HCT116 (cell line): ENCODE data around the gene C1orf146. TPM values are rescaled to one million over a fixed set of nuclear protein-coding genes. Genes with fewer than 3 reads are reported as not detected.

Experiments
- ATAC-seq: fragments of 200-7000 bp; cut with Tn5 transposase; 2 replicates; pipeline ENCODE4 v1.9.1; 2020; ENCODE audit warnings: mild to moderate bottlenecking, moderate library complexity
- BruUV-seq: library from RNA; stranded (reverse); fragments of 400-500 nt; replicated peaks from 2 replicates; lab custom pipeline; 2021; lab: Mats Ljungman, UMichigan
- CTCF ChIA-PET: fragments of 300-600 bp; sonication (Branson Sonifier 250); formaldehyde crosslinking; loops from one replicate; lab custom pipeline; 2021; ENCODE audit warnings: antibody characterized with exemption; lab: Charles Lee
- POLR2A ChIA-PET: fragments of 300-600, 350-600 bp; sonication (Branson Sonifier 250); formaldehyde crosslinking; loops from one replicate; lab custom pipeline; 2021; ENCODE audit warnings: antibody characterized with exemption; lab: Charles Lee
- RAD21 ChIA-PET, 2 experiments: fragments of 300-600 bp; sonication (Branson Sonifier 250); formaldehyde crosslinking; loops; one replicate each; lab custom pipeline; 2023; ENCODE audit warnings: low total read pairs in 2 of 2; ENCODE audit not compliant: uncharacterized antibody in 2 of 2, unreplicated experiment in 2 of 2, low non-redundant PET in 1 of 2; lab: Charles Lee
- DNase-seq: peaks from one replicate; pipeline ENCODE4 v3.0.0-alpha.2; 2010; ENCODE audit warnings: low read depth, low spot score
- H2AFZ ChIP-seq: fragments of 200-600 bp; shearing (Covaris generic), sonication (generic); 2 replicates; pipeline ENCODE4 v1.6.1; 2017; ENCODE audit warnings: low read depth, mixed run types, mixed read lengths, antibody characterized with exemption, low read length; ENCODE audit not compliant: poor library complexity, severe bottlenecking
- H3K27ac ChIP-seq: 2 replicates; pipeline ENCODE4 v1.5.1; 2012; ENCODE audit warnings: low read depth, low read length
- H3K27me3 ChIP-seq: fragments of 200-600 bp; sonication (generic); 2 replicates; pipeline ENCODE4 v1.6.1; 2016; ENCODE audit warnings: mixed run types, low read length, mixed read lengths; ENCODE audit not compliant: insufficient read depth
- H3K36me3 ChIP-seq, 2 experiments: fragments of 200-500 bp in 1 of 2; fragments of 200-600 bp in 1 of 2; sonication (Bioruptor generic) in 1 of 2; sonication (generic) in 1 of 2; 2 replicates each; pipeline versions ENCODE4 v1.5.1 to v1.6.1; 2014 to 2016; ENCODE audit warnings: low read length in 2 of 2, inconsistent platforms in 1 of 2, mixed read lengths in 1 of 2, mixed run types in 1 of 2; ENCODE audit not compliant: insufficient read depth in 2 of 2, control insufficient read depth in 1 of 2
- H3K4me1 ChIP-seq, 2 experiments: fragments of 200-600 bp in 1 of 2; sonication (generic) in 1 of 2; 2 replicates each; pipeline versions ENCODE4 v1.5.1 to v1.6.1; 2012 to 2017; ENCODE audit warnings: low read length in 2 of 2, inconsistent platforms in 1 of 2, mild to moderate bottlenecking in 1 of 2, mixed read lengths in 1 of 2, mixed run types in 1 of 2, moderate library complexity in 1 of 2; ENCODE audit not compliant: insufficient read depth in 2 of 2, control insufficient read depth in 1 of 2
- H3K4me2 ChIP-seq: fragments of 200-600 bp; sonication (generic); 2 replicates; pipeline ENCODE4 v1.6.1; 2017; ENCODE audit warnings: mixed run types, low read length, mixed read lengths
- H3K4me3 ChIP-seq, 2 experiments: fragments of 200-600 bp in 1 of 2; sonication (generic) in 1 of 2; replicated peaks in 1 of 2; 2 replicates each; pipeline ENCODE4 v1.5.1; 2011 to 2016; ENCODE audit warnings: low read length in 2 of 2, control low read depth in 1 of 2, low read depth in 1 of 2, mild to moderate bottlenecking in 1 of 2, mixed read lengths in 1 of 2, mixed run types in 1 of 2
- H3K79me2 ChIP-seq: fragments of 200-600 bp; sonication (generic); 2 replicates; pipeline ENCODE4 v1.6.1; 2017; ENCODE audit warnings: mild to moderate bottlenecking, mixed run types, low read length, moderate library complexity, mixed read lengths; ENCODE audit not compliant: insufficient read depth
- H3K9ac ChIP-seq: fragments of 200-600 bp; sonication (generic); 2 replicates; pipeline ENCODE4 v1.6.1; 2016; ENCODE audit warnings: low read length, mixed read lengths
- H3K9me2 ChIP-seq: fragments of 200-600 bp; sonication (generic), shearing (Covaris generic); 2 replicates; pipeline ENCODE4 v1.6.1; 2017; ENCODE audit warnings: mixed run types, mild to moderate bottlenecking, moderate library complexity; ENCODE audit not compliant: insufficient read depth
- H3K9me3 ChIP-seq, 2 experiments: fragments of 200-500 bp in 1 of 2; fragments of 200-600 bp in 1 of 2; sonication (Bioruptor generic) in 1 of 2; sonication (generic) in 1 of 2; 2 replicates each; pipeline ENCODE4 v1.6.1; 2014 to 2017; ENCODE audit warnings: low read length in 2 of 2, mixed read lengths in 2 of 2, inconsistent platforms in 1 of 2, low read depth in 1 of 2, mild to moderate bottlenecking in 1 of 2, mixed run types in 1 of 2, moderate library complexity in 1 of 2; ENCODE audit not compliant: control insufficient read depth in 1 of 2, insufficient read depth in 1 of 2
- H4K20me1 ChIP-seq: fragments of 200-600 bp; sonication (generic), shearing (Covaris generic); 2 replicates; pipeline ENCODE4 v1.6.1; 2017; ENCODE audit warnings: mixed run types, mild to moderate bottlenecking, moderate library complexity; ENCODE audit not compliant: insufficient read depth
- ATF3 ChIP-seq: IDR thresholded peaks from 2 replicates; pipeline ENCODE4 v1.6.1; 2012
- CBX3 ChIP-seq: IDR thresholded peaks from 2 replicates; pipeline ENCODE4 v1.6.1; 2012; ENCODE audit warnings: low read depth
- CEBPB ChIP-seq: IDR thresholded peaks from 2 replicates; pipeline ENCODE4 v1.6.1; 2012; ENCODE audit warnings: low read depth
- CTCF ChIP-seq, 3 experiments: fragments of 200-600 bp in 1 of 3; sonication (generic) in 1 of 3; IDR thresholded peaks in 2 of 3; conservative IDR thresholded peaks in 1 of 3; 2 replicates each; pipeline ENCODE4 v1.5.1; 2012 to 2017; ENCODE audit warnings: low read depth in 2 of 3, low read length in 2 of 3, antibody characterized with exemption in 1 of 3, borderline replicate concordance in 1 of 3, control low read depth in 1 of 3, mild to moderate bottlenecking in 1 of 3, mixed read lengths in 1 of 3, mixed run types in 1 of 3, moderate library complexity in 1 of 3; ENCODE audit not compliant: insufficient read depth in 1 of 3
- EGR1 ChIP-seq: IDR thresholded peaks from 2 replicates; pipeline ENCODE4 v1.6.1; 2012; ENCODE audit warnings: low read depth
- ELF1 ChIP-seq: IDR thresholded peaks from 2 replicates; pipeline ENCODE4 v1.6.1; 2012; ENCODE audit warnings: low read depth, borderline replicate concordance
- EZH2 ChIP-seq: fragments of 200-600 bp; sonication (generic); IDR thresholded peaks from 2 replicates; pipeline ENCODE4 v1.6.1; 2017; ENCODE audit warnings: antibody characterized with exemption, mixed run types
- EZH2phosphoT487 ChIP-seq: fragments of 200-600 bp; IDR thresholded peaks from 2 replicates; pipeline ENCODE4 v1.6.1; 2018; ENCODE audit warnings: antibody characterized with exemption, borderline replicate concordance
- JUND ChIP-seq: IDR thresholded peaks from 2 replicates; pipeline ENCODE4 v1.6.1; 2012
- POLR2A ChIP-seq: IDR thresholded peaks from 2 replicates; pipeline ENCODE4 v1.7.0; 2011; ENCODE audit warnings: borderline replicate concordance; ENCODE audit not compliant: insufficient read depth, insufficient read length; ENCODE audit errors: extremely low read depth
- POLR2AphosphoS5 ChIP-seq: IDR thresholded peaks from 2 replicates; pipeline ENCODE4 v1.6.1; 2011; ENCODE audit warnings: mild to moderate bottlenecking, low read depth, low read length, moderate library complexity
- RAD21 ChIP-seq: IDR thresholded peaks from 2 replicates; pipeline ENCODE4 v1.6.1; 2012; ENCODE audit warnings: low read depth, mild to moderate bottlenecking
- REST ChIP-seq: IDR thresholded peaks from 2 replicates; pipeline ENCODE4 v1.6.1; 2012; ENCODE audit warnings: low read depth
- SIN3A ChIP-seq: IDR thresholded peaks from 2 replicates; pipeline ENCODE4 v1.6.1; 2012; ENCODE audit warnings: low read depth
- SP1 ChIP-seq: IDR thresholded peaks from 2 replicates; pipeline ENCODE4 v1.6.1; 2012; ENCODE audit warnings: low read depth
- SRF ChIP-seq: IDR thresholded peaks from 2 replicates; pipeline ENCODE4 v1.6.1; 2012; ENCODE audit warnings: low read depth
- TCF7L2 ChIP-seq: IDR thresholded peaks from 2 replicates; pipeline ENCODE4 v1.7.0; 2011; ENCODE audit warnings: borderline replicate concordance, inconsistent platforms; ENCODE audit not compliant: insufficient read depth, insufficient read length; ENCODE audit errors: extremely low read depth
- YY1 ChIP-seq: IDR thresholded peaks from 2 replicates; pipeline ENCODE4 v1.6.1; 2011; ENCODE audit warnings: low read length, low read depth, moderate library complexity, mild to moderate bottlenecking; ENCODE audit not compliant: insufficient replicate concordance; ENCODE audit errors: extremely low read depth
- ZFX ChIP-seq: fragments of 450-650 bp; IDR thresholded peaks from 2 replicates; pipeline ENCODE4 v1.6.1; 2017
- intact Hi-C: fragments of 100-400 bp; cut with micrococcal nuclease; formaldehyde crosslinking; loops from 2 replicates; pipeline ENCODE4 v1.10.0; 2022
- total RNA-seq: library from RNA; stranded (reverse); gene quantifications from one replicate; pipeline ENCODE4 v1.2.1, GENCODE V29; 2021; ENCODE audit not compliant: unreplicated experiment

C1orf146 gene
- total RNA-seq, 1 experiment from 2014 or later: not detected

GRCh38 chr1:92228401-92228800, 10.7 kb downstream of the C1orf146 start:
- intact Hi-C loops: no loop called here
- H3K4me2 ChIP-seq: no peak overlapping the region
- no peak overlapping the region for H3K27ac ChIP-seq
- no peaks in the 10 kb centered on the region for H3K4me1 ChIP-seq
- no peaks in the 10 kb centered on the region for H3K9me2 ChIP-seq
- H3K9me3 ChIP-seq: no peaks in the 10 kb centered on the region
- no peaks in the 10 kb centered on the region for H3K79me2 ChIP-seq
- ChIA-PET CTCF (no interaction called here), POLR2A (no interaction called here), RAD21 (no interaction called here)
- ATAC-seq (no peak), DNase-seq (no peak)
- no peak overlapping the region for H3K9ac ChIP-seq
- no peak overlapping the region for H2AFZ ChIP-seq
- H4K20me1 ChIP-seq: no peaks in the 10 kb centered on the region
- H3K27me3 ChIP-seq: no peaks in the 10 kb centered on the region
- H3K4me3 ChIP-seq: no peak overlapping the region
- TF ChIP-seq EZH2 (no peak), REST (no peak), EGR1 (no peak), POLR2A (no peak), RAD21 (no peak), ELF1 (no peak), CBX3 (no peak), ZFX (no peak), TCF7L2 (no peak), JUND (no peak), SRF (no peak), ATF3 (no peak), YY1 (no peak), CTCF (IDR thresholded peaks at IDR 0.05 in 2 of 3, conservative IDR thresholded peaks at IDR 0.05 in 1 of 3; ENCODE audit: borderline replicate concordance in 1 of 3, insufficient read depth in 1 of 3, low read depth in 2 of 3, low read length in 2 of 3) (no peak), POLR2AphosphoS5 (no peak), SP1 (no peak), EZH2phosphoT487 (no peak), CEBPB (no peak), SIN3A (no peak)
- BruUV-seq: no TSS peak
- H3K36me3 ChIP-seq: no peaks in the 10 kb centered on the region
